B cell (primary cell): ENCODE data around the gene ACP5. TPM values are rescaled to one million over a fixed set of nuclear protein-coding genes. Genes with fewer than 3 reads are reported as not detected.

Source experiments
- ATAC-seq: fragments of 200-7000 bp; cut with Tn5 transposase; one replicate; pipeline ENCODE4 v1.10.0; 2021; ENCODE audit warnings: low read depth, mild to moderate bottlenecking, moderate number of reproducible peaks, moderate library complexity
- CTCF ChIA-PET: fragments of 350-600 bp; sonication (Branson Sonifier 250); formaldehyde crosslinking; loops from one replicate; lab custom pipeline; 2021; ENCODE audit warnings: antibody characterized with exemption, inconsistent platforms; lab: Charles Lee
- POLR2A ChIA-PET: fragments of 350-600 bp; sonication (Branson Sonifier 250); formaldehyde crosslinking; loops from one replicate; lab custom pipeline; 2021; ENCODE audit warnings: antibody characterized with exemption; lab: Charles Lee
- DNase-seq: peaks from one replicate; pipeline ENCODE4 v3.0.0; 2013
- H2AFZ ChIP-seq: 2 replicates; pipeline ENCODE4 v1.6.1; 2012; ENCODE audit warnings: mild to moderate bottlenecking, low read depth, low read length; ENCODE audit not compliant: insufficient read depth, poor library complexity, severe bottlenecking
- H3K27ac ChIP-seq, 2 donors: 1 replicate in 1 of 2; 2 replicates in 1 of 2; pipeline ENCODE4 v1.5.1; 2012 to 2013; ENCODE audit warnings: low read length in 2 of 2, mild to moderate bottlenecking in 2 of 2, moderate library complexity in 1 of 2
- H3K27me3 ChIP-seq, 4 experiments: fragments of 200-600 bp in 1 of 4; sonication (generic) in 1 of 4; replicated peaks in 1 of 4; 1 replicate in 2 of 4; 2 replicates in 2 of 4; pipeline versions ENCODE4 v1.6.1 to v1.7.0; 2013 to 2016; ENCODE audit warnings: low read length in 3 of 4, mild to moderate bottlenecking in 2 of 4, mixed read lengths in 1 of 4, moderate library complexity in 1 of 4; ENCODE audit not compliant: insufficient read depth in 4 of 4, control insufficient read depth in 3 of 4; ENCODE audit errors: control extremely low read depth in 1 of 4
- H3K36me3 ChIP-seq, 2 experiments: replicated peaks in 1 of 2; 1 replicate in 1 of 2; 2 replicates in 1 of 2; pipeline versions ENCODE4 v1.6.1 to v1.7.1; 2013; ENCODE audit warnings: low read length in 1 of 2; ENCODE audit not compliant: insufficient read depth in 2 of 2, control insufficient read depth in 1 of 2; ENCODE audit errors: control extremely low read depth in 1 of 2, extremely low read depth in 1 of 2
- H3K4me1 ChIP-seq, 2 donors: fragments of 200-600 bp in 1 of 2; sonication (generic) in 1 of 2; 1 replicate in 1 of 2; 2 replicates in 1 of 2; pipeline versions ENCODE4 v1.5.1 to v1.6.1; 2013 to 2017; ENCODE audit warnings: low read length in 2 of 2; ENCODE audit not compliant: control insufficient read depth in 2 of 2, insufficient read depth in 2 of 2
- H3K4me2 ChIP-seq: replicated peaks from 2 replicates; pipeline ENCODE3; 2012; ENCODE audit warnings: mild to moderate bottlenecking, low read depth, low read length; ENCODE audit not compliant: poor library complexity, severe bottlenecking
- H3K4me3 ChIP-seq, 5 experiments: fragments of 200-600 bp in 1 of 5; sonication (generic) in 1 of 5; 1 replicate in 3 of 5; 2 replicates in 2 of 5; pipeline versions ENCODE4 v1.5.1 to v1.7.0; 2011 to 2016; ENCODE audit warnings: low read length in 4 of 5, mild to moderate bottlenecking in 4 of 5, low read depth in 2 of 5, control low read depth in 1 of 5, moderate library complexity in 1 of 5; ENCODE audit not compliant: insufficient read depth in 1 of 5; ENCODE audit errors: control extremely low read depth in 1 of 5, extremely low read depth in 1 of 5
- H3K79me2 ChIP-seq: fragments of 200-600 bp; sonication (generic); one replicate; pipeline ENCODE4 v1.6.0; 2016; ENCODE audit warnings: low read length; ENCODE audit not compliant: control insufficient read depth, insufficient read depth
- H3K9ac ChIP-seq: fragments of 200-600 bp; sonication (generic); 2 replicates; pipeline ENCODE4 v1.6.1; 2017; ENCODE audit warnings: mild to moderate bottlenecking, low read length, moderate library complexity
- H3K9me3 ChIP-seq, 3 donors: one replicate each; pipeline versions ENCODE4 v1.6.1 to v1.7.1; 2013; ENCODE audit warnings: low read length in 2 of 3; ENCODE audit not compliant: control insufficient read depth in 2 of 3, insufficient read depth in 1 of 3; ENCODE audit errors: control extremely low read depth in 1 of 3
- H4K20me1 ChIP-seq: 2 replicates; pipeline ENCODE4 v1.6.0; 2012; ENCODE audit warnings: mild to moderate bottlenecking, low read length; ENCODE audit not compliant: insufficient read depth, control insufficient read depth, poor library complexity, severe bottlenecking
- H3K27ac Mint-ChIP-seq: one replicate; pipeline ENCODE4 v1.8.0; 2021; ENCODE audit warnings: mixed read lengths
- H3K27me3 Mint-ChIP-seq: one replicate; pipeline ENCODE4 v1.8.0; 2021; ENCODE audit warnings: mixed read lengths
- H3K4me1 Mint-ChIP-seq: one replicate; pipeline ENCODE4 v1.8.0; 2021; ENCODE audit warnings: mixed read lengths
- H3K4me3 Mint-ChIP-seq: one replicate; pipeline ENCODE4 v1.8.0; 2021; ENCODE audit warnings: mixed read lengths
- H3K9me3 Mint-ChIP-seq: one replicate; pipeline ENCODE4 v1.8.0; 2022; ENCODE audit warnings: mixed read lengths; ENCODE audit not compliant: insufficient read depth
- CTCF ChIP-seq: fragments of 200-600 bp; IDR thresholded peaks from one replicate; pipeline ENCODE4 v1.8.0; 2022; ENCODE audit warnings: antibody characterized with exemption, mild to moderate bottlenecking
- EZH2 ChIP-seq: IDR thresholded peaks from 2 replicates; pipeline ENCODE4 v1.6.1; 2012; ENCODE audit warnings: borderline replicate concordance, low read depth, mild to moderate bottlenecking, moderate library complexity, low read length; ENCODE audit not compliant: insufficient read depth, poor library complexity, severe bottlenecking
- WGBS: methylation state at CpG from one replicate; pipeline ENCODE4 v1.1.5; 2013; ENCODE audit warnings: missing lambda C conversion rate; ENCODE audit not compliant: insufficient coverage; 5-methylcytosine and 5-hydroxymethylcytosine counted together
- intact Hi-C: fragments of 100-400 bp; cut with micrococcal nuclease; formaldehyde crosslinking; loops from one replicate; pipeline ENCODE4 v1.10.0; 2022
- polyA plus RNA-seq: library from polyadenylated mRNA; depleted of rRNA; stranded (reverse); fragments of >200 nt; gene quantifications from 2 replicates; pipeline ENCODE4 v1.2.3, GENCODE V29; 2012
- total RNA-seq, 2 donors: library from RNA; stranded (reverse); fragments of 120-200 nt in 1 of 2; gene quantifications; 1 replicate in 1 of 2; 2 replicates in 1 of 2; pipeline versions ENCODE4 v1.2.3 to v1.2.4, GENCODE V29; 2013 to 2022

ACP5 gene
- total and polyA plus RNA-seq, 2 donors (not counting 1 experiment from before 2014, with no cell fraction given): 151 to 169 TPM

GRCh38 chr19:11554160-11554559 is 23.3 kb downstream of the ACP5 start:
- Histone ChIP-seq H3K4me3 (no peak overlapping the region), H3K9me3 (no peaks in the 10 kb centered on the region), H3K27me3 (no peaks in the 10 kb centered on the region), H3K79me2 (peaks cover 32% of the 10 kb centered on the region), H2AFZ (no peak overlapping the region), H4K20me1 (peaks cover 37% of the 10 kb centered on the region), H3K4me2 (peak overlapping the region; percentile 54), H3K27ac (peak overlapping the region; percentile 75 to 84), H3K9ac (no peak overlapping the region), H3K36me3 (peaks cover 0 to 34% of the 10 kb centered on the region in 2 experiments), H3K4me1 (peaks cover 30 to 55% of the 10 kb centered on the region in 2 donors)
- no peaks in the 10 kb centered on the region for H3K27me3 Mint-ChIP-seq
- no peak for TF ChIP-seq EZH2
- TF ChIP-seq CTCF: no peak
- intact Hi-C loops: no loop called here
- CTCF ChIA-PET: interaction anchor here (10.7 kb wide), 1 partner anchor 33 kb away, joined by 289 read pairs; no protein-coding TSS in a partner anchor
- no peak for ATAC-seq
- DNase-seq: peak; percentile 74
- H3K4me3 Mint-ChIP-seq: peak overlapping the region; percentile 60
- no peaks in the 10 kb centered on the region for H3K9me3 Mint-ChIP-seq
- POLR2A ChIA-PET: interaction anchor here (0.5 to 0.7 kb wide), 3 partner anchors 11 to 1317 kb away, joined by 3 to 4 read pairs (median 3); no protein-coding TSS in a partner anchor
- H3K4me1 Mint-ChIP-seq: peaks cover 52% of the 10 kb centered on the region
- WGBS: 40% methylated on average over 9 of the region's 12 CpGs
- peak overlapping the region; percentile 93 for H3K27ac Mint-ChIP-seq

GRCh38 chr19:11552666-11553372 is 24.6 kb downstream of the ACP5 start:
- ATAC-seq: peak; percentile 11
- H3K27ac Mint-ChIP-seq: peak overlapping the region; percentile 80

More at GRCh38 chr19:11552666-11553372, 24.6 kb downstream of the ACP5 start:
- 88% methylated on average over 14 of the region's 20 CpGs for WGBS
- intact Hi-C loops: no loop called here
- Histone ChIP-seq H3K27ac (peak overlapping the region; percentile 75 to 84), H3K4me3 (no peak overlapping the region), H3K79me2 (peaks cover 19% of the 10 kb centered on the region), H3K27me3 (no peaks in the 10 kb centered on the region), H3K9ac (no peak overlapping the region), H3K4me1 (peaks cover 23 to 46% of the 10 kb centered on the region in 2 donors), H3K36me3 (peaks cover 0 to 34% of the 10 kb centered on the region in 2 experiments), H3K4me2 (peak overlapping the region; percentile 14), H2AFZ (no peak overlapping the region), H4K20me1 (peaks cover 37% of the 10 kb centered on the region), H3K9me3 (no peaks in the 10 kb centered on the region)
- peak overlapping the region; percentile 29 for H3K4me3 Mint-ChIP-seq
- H3K27me3 Mint-ChIP-seq: no peaks in the 10 kb centered on the region
- ChIA-PET POLR2A (interaction anchor here (0.6 kb wide), 1 partner anchor 23 kb away, joined by 3 read pairs; no protein-coding TSS in a partner anchor), CTCF (no interaction called here)
- no peaks in the 10 kb centered on the region for H3K9me3 Mint-ChIP-seq
- peaks cover 46% of the 10 kb centered on the region for H3K4me1 Mint-ChIP-seq
- no peak for TF ChIP-seq CTCF
- TF ChIP-seq EZH2: no peak
- DNase-seq: no peak
